HG02759 (cell line): ENCODE measurements around the gene FNDC10.

ENCODE experiments used
- ATAC-seq: cut with Tn5 transposase; IDR thresholded peaks from one replicate; pipeline ENCODE4 v1.9.1; 2021; ENCODE audit warnings: mild to moderate bottlenecking, moderate library complexity; ENCODE audit not compliant: unreplicated experiment

Gene FNDC10

GRCh38 chr1:1627829-1628753 is 28.2 kb upstream of the FNDC10 start:
- no peak for ATAC-seq

GRCh38 chr1:1627261-1627828 is 27.4 kb upstream of the FNDC10 start:
- no peak for ATAC-seq

- ATAC-seq = no peak
Observed at GRCh38 chr1:1626207-1627141, 26.5 kb upstream of the FNDC10 start.

- ATAC-seq = no peak
Observed at GRCh38 chr1:1625824-1626206, 25.9 kb upstream of the FNDC10 start.

GRCh38 chr1:1625404-1625775 is 25.5 kb upstream of the FNDC10 start:
- ATAC-seq = no peak

- no peak for ATAC-seq
Observed at GRCh38 chr1:1624443-1625403, 24.8 kb upstream of the FNDC10 start.

GRCh38 chr1:1623631-1624442 is 23.9 kb upstream of the FNDC10 start:
- ATAC-seq = no peak

- no peak for ATAC-seq
Observed at GRCh38 chr1:1623181-1623630, 23.3 kb upstream of the FNDC10 start.

- no peak for ATAC-seq
Observed at GRCh38 chr1:1622788-1623094, 22.8 kb upstream of the FNDC10 start.

GRCh38 chr1:1622010-1622787 is 22.3 kb upstream of the FNDC10 start:
- no peak for ATAC-seq

GRCh38 chr1:1621173-1622009 is 21.5 kb upstream of the FNDC10 start:
- no peak for ATAC-seq

- ATAC-seq = no peak
Observed at GRCh38 chr1:1620433-1621139, 20.7 kb upstream of the FNDC10 start.

GRCh38 chr1:1619917-1620361 is 20.0 kb upstream of the FNDC10 start:
- ATAC-seq = no peak

GRCh38 chr1:1618396-1619068 is 18.6 kb upstream of the FNDC10 start:
- no peak for ATAC-seq

- no peak for ATAC-seq
Observed at GRCh38 chr1:1617925-1618324, 18.0 kb upstream of the FNDC10 start.

- no peak for ATAC-seq
Observed at GRCh38 chr1:1617516-1617915, 17.6 kb upstream of the FNDC10 start.

GRCh38 chr1:1616838-1617237 is 16.9 kb upstream of the FNDC10 start:
- no peak for ATAC-seq
